NCI-H2196 (cell line): Measurements from ENCODE around the gene OR52M1.
"Not testable (repeated sequence)": the region's sequence is repeated elsewhere in the genome, so short reads cannot be mapped to it uniquely, and the experiment has no call there.

Experiments used
- DNase-seq: peaks from one replicate; lab custom pipeline; 2025; ENCODE audit not compliant: unreplicated experiment; lab: John Stamatoyannopoulos, UW

Gene OR52M1

GRCh38 chr11:4544891-4545290 lies at the start of gene OR52M1:
Gene OR52M1, plus strand, starts transcription at chr11:4545191. Its CDS starts 0 bp downstream, at chr11:4545191.
- DNase-seq = no peak

GRCh38 chr11:4495487-4495886 lies 49.5 kb upstream of the OR52M1 start:
- no peak for DNase-seq

- DNase-seq = no peak
Observed at GRCh38 chr11:4495986-4496385, 49.0 kb upstream of the OR52M1 start.

GRCh38 chr11:4496557-4497248 lies 48.3 kb upstream of the OR52M1 start:
- no peak for DNase-seq

- DNase-seq = no peak
Observed at GRCh38 chr11:4508886-4509285, 36.1 kb upstream of the OR52M1 start.

- no peak for DNase-seq
Observed at GRCh38 chr11:4511282-4512245, 33.4 kb upstream of the OR52M1 start.

GRCh38 chr11:4514196-4514595 lies 30.8 kb upstream of the OR52M1 start:
- no peak for DNase-seq

GRCh38 chr11:4522339-4522738 lies 22.7 kb upstream of the OR52M1 start:
- no peak for DNase-seq

GRCh38 chr11:4522752-4523151 lies 22.2 kb upstream of the OR52M1 start:
- DNase-seq = no peak

- no peak for DNase-seq
Observed at GRCh38 chr11:4523666-4524065, 21.3 kb upstream of the OR52M1 start.

GRCh38 chr11:4527926-4528325 lies 17.1 kb upstream of the OR52M1 start:
- DNase-seq = no peak

GRCh38 chr11:4531686-4532085 lies 13.3 kb upstream of the OR52M1 start:
- DNase-seq = not testable (repeated sequence)

- peak; percentile 18 for DNase-seq
Observed at GRCh38 chr11:4539603-4540219, 5.3 kb upstream of the OR52M1 start.

- DNase-seq = no peak
Observed at GRCh38 chr11:4541071-4541470, 3.9 kb upstream of the OR52M1 start.

- DNase-seq = no peak
Observed at GRCh38 chr11:4543561-4543960, 1.4 kb upstream of the OR52M1 start.

- DNase-seq = no peak
Observed at GRCh38 chr11:4546878-4547277, 1.9 kb downstream of the OR52M1 start.

- no peak for DNase-seq
Observed at GRCh38 chr11:4547416-4547815, 2.4 kb downstream of the OR52M1 start.

GRCh38 chr11:4551346-4551979 lies 6.5 kb downstream of the OR52M1 start:
- no peak for DNase-seq

GRCh38 chr11:4559527-4560440 lies 14.8 kb downstream of the OR52M1 start:
- no peak for DNase-seq

- DNase-seq = no peak
Observed at GRCh38 chr11:4560467-4560866, 15.5 kb downstream of the OR52M1 start.
